Measurements from ENCODE around the gene RAC2.

RAC2 gene

GRCh38 chr22:37215890-37216289 is 28.2 kb downstream of the RAC2 start:
- no peak for DNase-seq

DNA sequence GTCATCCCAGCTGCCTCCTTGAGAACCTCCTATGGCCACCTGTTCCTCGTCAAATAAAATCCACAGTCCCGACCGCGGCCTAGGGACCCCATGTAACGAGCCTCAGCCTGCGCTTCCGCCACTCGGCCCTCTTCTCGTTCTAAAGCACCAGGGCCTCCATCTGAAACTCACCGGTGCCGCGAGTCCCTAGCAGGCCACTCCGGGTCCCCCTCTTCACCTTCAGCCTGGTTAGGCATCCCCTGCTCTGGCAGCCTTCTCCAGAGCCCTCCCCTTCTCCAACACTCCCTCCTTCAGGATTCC is 29.4 kb downstream of the RAC2 start:
- DNase-seq: no peak

DNA sequence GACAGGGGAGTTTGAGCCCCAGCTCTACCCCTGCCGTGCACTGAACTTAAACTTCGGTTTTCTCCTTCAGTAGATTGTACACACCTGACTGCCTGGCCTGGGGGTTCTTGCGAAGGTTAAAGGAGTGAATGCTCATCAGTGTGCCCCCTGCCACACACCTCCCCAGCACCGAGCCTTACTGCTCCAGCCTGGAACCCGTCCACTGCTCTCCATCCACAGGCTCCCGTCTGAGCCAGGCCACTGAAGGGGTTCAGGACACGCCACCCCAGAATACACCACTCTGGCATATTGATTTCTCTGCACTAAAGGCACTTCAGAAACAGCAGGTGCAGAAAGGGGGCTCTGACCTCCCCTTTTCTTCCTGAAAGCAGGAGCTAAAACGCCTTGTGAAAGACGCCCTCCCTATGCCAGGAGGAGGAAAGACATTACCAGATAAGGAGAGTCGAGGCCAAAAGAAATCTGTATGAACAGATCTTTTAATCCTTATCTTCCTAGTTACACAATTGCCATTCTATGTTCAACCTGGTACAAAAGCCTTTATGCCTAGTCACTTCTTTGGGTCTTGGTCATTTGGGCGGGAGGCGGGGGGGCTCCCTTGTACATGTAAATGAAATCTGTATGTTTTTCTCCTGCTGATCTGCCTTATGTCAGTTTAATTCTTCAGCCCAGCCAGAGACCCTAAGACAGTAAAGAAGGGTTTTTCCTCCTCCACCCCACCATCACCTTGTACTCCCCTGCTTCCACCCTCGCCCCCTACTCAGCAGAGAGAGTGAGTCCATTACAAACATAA is 29.9 kb downstream of the RAC2 start:
- DNase-seq: no peak

GRCh38 chr22:37213218-37213855 is 30.7 kb downstream of the RAC2 start:
- no peak for DNase-seq

GRCh38 chr22:37212174-37212906 is 31.7 kb downstream of the RAC2 start, which contains the start of gene SSTR3:
TSS of gene SSTR3 (minus strand) at chr22:37212477. CDS start at chr22:37207803, 4,674 bp downstream.
- peak; percentile 86 for DNase-seq

DNA sequence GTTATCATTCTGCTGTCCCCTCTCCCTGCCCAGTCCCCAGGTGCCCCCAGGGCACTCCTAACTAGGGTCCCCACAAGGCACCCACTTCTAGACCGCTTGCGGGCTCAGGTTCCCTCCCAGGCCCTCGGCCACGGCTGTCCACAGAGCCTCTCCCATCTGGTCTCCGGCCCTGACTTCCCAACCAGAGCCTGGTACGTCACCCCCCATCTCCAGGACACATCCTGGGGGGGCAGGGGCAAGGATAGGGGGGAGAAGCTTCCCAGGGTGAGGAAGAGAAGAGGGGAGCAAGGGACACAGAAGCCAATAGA is 32.2 kb downstream of the RAC2 start:
- DNase-seq: no peak

GRCh38 chr22:37211075-37211865 is 32.8 kb downstream of the RAC2 start:
- DNase-seq: no peak

DNA sequence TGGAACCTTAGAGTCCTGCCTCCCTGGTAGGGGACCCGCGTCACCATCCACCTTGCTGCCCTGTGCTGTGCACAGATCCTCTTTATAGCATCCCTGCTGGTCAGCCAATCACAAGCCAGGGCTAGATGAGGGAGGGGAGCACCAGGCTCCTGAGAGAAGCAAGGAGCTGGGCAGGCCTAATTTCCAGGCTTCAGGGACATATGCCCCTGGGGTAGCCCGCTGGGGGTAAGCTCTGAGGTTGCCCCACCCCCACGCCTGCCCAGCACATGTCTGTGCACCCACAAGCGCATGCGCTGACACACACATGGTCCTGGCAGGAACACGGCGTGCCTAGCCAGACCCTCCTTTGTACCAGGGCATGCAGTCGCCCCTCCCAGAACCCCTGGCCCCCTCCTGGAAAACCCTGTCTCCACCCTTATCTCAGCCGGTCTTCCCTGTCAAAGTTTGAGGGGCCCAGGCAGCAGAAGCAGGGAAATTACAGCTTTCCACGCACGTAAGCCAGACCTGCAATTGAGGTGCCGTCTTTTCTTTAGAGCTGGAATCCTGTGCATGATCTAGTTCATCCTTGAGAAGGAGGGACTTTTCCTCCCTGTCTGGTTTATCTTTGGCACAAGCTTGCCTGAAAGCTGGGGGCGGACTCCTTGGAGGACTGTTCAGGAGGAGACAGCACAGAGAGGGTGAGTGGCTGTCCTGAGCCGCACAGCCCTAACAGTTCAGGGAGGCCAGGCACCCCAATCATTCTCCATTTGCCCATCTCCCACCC is 33.8 kb downstream of the RAC2 start:
- DNase-seq: no peak

DNA sequence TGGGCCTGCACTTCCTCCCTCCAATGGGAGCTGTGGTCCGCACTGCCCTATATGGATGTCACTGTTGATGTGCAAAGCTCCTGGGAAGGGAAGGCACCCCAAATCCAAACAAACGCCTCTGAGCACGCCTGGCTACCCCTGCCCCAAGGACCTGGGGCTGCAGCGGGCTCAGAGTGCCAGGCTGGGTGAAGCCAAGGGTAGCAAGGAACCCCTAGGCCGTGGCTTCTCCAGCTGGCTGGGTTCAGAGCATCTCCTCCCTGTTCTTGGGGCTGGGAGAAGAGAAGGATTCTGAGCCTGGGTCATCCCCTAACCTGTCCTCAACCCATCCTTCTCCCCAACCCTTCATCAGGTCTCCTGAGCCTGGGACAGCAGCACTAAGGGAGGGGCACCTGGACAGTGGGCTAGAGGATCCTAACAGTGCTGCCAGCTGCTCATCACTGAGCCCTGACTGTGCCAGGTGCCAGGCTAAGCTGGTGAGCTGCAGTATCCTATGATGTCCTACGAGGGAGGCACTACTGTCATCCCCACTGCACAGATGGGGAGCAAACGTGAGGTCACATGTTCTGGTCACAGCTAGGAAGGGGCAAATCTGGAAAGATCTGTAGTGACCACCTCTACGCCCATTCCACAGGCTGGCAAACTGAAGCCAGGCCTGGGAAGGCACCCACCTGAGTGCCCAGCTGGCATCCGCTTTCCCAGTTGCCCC is 34.8 kb downstream of the RAC2 start:
- DNase-seq: no peak

- no peak for DNase-seq
These were observed 35.5 kb downstream of the RAC2 start for GRCh38 chr22:37208401-37209139.

DNA sequence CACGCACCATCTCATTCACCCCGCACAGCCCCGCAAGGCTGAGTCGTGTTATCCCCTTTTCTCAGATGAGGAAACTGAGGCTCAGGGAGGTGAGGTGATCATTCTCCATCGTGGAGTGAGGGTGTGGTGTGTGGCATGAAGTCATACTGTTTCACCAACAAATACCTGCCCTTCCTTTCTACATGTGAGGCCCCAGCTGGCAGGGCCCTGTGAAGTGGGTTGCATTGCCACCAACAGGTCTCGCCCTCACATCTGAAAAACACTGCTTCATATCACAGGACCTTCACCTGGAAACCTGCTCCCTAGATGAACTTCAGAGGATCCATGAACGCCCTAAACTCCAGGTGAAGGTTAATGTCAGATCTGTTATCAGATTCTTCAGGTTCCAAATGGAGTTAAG is 36.1 kb downstream of the RAC2 start:
- DNase-seq: no peak

GRCh38 chr22:37206841-37207821 is 36.9 kb downstream of the RAC2 start:
- DNase-seq: no peak

DNA sequence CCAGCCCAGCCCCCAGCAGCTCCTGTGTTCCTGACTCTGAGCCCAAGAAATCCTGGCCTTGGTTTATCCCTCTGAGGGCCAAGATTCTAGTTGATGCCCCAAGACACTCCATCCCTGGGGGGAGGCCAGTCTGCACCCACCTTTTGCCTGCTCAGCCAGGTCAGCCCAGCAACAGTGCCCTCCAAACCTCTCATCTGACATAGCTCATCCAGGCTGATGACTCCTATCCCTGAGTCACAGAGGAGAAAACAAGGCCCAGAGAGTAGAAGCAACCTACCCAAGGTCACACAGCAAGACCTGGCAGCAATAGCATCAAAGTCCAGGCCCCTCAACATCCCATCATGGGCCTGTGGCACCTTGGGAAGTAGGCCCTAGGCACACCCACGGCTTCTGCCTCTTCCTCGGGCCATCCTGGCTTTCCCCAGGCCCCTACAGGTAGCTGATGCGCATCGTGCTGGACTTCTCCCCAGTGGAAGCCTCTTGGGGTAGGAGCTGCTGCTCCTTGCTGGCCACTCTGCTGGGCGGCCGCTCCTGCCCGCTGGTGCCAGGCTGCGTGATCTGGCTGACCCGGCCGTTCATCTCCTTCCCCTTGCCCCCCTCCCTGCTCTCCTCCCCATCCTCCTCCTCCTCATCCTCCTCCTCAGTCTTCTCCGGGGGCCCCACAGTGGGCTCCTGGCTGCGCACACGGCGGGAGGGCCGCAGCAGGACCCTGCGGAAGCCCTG is 37.8 kb downstream of the RAC2 start:
- DNase-seq: no peak

- no peak for DNase-seq
These were observed 39.0 kb downstream of the RAC2 start for GRCh38 chr22:37205046-37205445.

DNA sequence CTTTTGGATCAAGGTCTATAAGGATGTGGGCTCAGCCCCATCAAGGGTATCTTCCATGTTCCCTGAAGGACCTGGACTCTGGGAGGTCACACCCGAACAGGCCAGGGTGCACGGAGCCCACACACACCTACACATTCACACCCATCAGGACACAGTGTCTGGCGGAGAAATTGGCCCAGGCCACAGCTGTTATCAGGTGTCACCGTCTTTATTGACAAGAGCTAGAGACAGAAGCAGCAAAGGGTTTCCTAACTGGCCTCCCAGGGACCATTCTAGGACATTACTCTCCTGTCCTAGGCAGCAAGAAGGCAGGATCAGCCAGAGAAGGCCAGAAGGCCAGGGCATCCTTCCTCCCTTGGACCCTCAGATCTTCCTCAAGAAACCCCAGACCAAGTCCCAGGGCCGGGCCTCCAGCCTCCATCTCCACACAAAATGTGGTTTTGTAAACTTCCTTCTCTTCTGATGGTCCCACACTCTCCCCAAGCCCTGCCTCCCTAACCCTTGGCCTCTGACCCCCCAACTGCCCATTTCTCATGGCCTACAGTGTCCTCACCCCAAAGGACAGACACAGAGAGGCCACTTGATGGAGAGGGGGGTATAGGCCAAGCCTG is 39.9 kb downstream of the RAC2 start:
- no peak for DNase-seq

DNA sequence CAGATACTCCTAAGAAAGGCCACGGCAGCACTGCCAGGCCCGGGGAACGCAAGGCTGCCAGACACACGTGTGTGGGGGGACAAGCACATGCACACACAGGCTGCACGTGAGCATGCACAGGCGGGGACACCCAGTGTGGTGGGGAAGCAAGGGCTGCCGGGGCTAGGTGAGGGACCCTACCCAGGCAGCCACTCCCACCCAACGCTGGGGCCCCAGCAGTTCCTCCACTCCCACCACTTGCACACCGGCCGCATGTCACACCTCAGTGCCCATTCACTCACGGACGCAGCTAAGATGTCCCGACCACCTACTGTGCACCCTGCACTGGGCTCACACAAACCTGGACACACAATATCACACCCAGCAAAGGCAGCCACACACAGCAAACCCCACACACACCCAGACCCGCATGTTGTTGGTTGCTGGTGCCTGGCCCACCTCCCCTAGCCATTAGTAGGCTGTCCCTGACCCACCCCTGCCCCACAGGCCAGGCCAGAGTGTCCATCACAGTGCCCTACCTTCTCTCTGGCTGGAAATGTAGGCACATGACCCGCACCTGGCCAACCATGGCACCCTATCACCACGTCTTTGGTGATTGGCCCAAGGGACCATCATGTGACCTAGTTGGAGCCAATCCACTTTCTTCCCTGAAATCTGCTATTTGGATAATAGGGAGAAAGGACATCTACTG is 40.6 kb downstream of the RAC2 start:
- DNase-seq: no peak

DNA sequence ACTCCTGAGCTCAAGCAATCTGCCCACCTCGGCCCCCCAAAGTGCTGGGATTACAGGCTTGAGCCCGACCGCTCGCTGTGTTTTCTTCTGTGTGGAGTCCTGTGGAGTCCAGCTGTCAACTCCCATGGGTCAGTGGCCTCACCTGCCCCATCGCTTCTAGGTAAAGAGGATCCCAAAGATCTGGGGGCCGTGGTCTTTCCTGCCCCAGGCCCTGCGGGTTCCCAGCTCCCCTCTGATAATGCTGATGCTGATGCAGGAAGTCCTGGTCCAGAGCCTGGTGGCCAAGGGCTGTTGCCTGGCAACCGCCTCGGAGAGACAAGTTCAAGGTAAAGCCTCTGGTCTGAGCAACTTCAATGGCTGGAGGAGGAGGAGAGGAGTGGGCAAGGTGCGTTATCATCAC is 41.4 kb downstream of the RAC2 start:
- DNase-seq: no peak

GRCh38 chr22:37202001-37202555 is 42.0 kb downstream of the RAC2 start:
- DNase-seq: no peak
